Fibroblast of lung (primary cell): ENCODE results near the gene RHOT2. TPM values are rescaled to one million over a fixed set of nuclear protein-coding genes. Genes with fewer than 3 reads are reported as not detected.
A peak's percentile ranks its signal among the peaks of the same experiment; 100 is the strongest.

Experiments used
- DNase-seq, 2 donors: peaks; one replicate each; pipeline versions ENCODE4 v3.0.0 to v3.0.0-alpha.2; 2010; ENCODE audit warnings: low read depth in 2 of 2
- H2AFZ ChIP-seq: 2 replicates; pipeline ENCODE4 v1.5.1; 2012; ENCODE audit warnings: low read length, control low read depth, inconsistent platforms
- H3K27ac ChIP-seq: 2 replicates; pipeline ENCODE4 v1.5.1; 2011; ENCODE audit warnings: low read length, control low read depth; ENCODE audit not compliant: insufficient read depth
- H3K27me3 ChIP-seq: 2 replicates; pipeline ENCODE4 v1.5.1; 2011; ENCODE audit warnings: mild to moderate bottlenecking, low read length; ENCODE audit not compliant: control insufficient read depth, insufficient read depth
- H3K36me3 ChIP-seq: 2 replicates; pipeline ENCODE4 v1.5.1; 2011; ENCODE audit warnings: low read length; ENCODE audit not compliant: control insufficient read depth, insufficient read depth
- H3K4me1 ChIP-seq: 2 replicates; pipeline ENCODE4 v1.5.1; 2011; ENCODE audit warnings: low read length; ENCODE audit not compliant: control insufficient read depth, insufficient read depth; ENCODE audit errors: extremely low read depth
- H3K4me2 ChIP-seq: 2 replicates; pipeline ENCODE4 v1.5.1; 2011; ENCODE audit warnings: low read length, control low read depth; ENCODE audit not compliant: insufficient read depth; ENCODE audit errors: extremely low read depth
- H3K4me3 ChIP-seq, 4 experiments: fragments of 200-600 bp in 1 of 4; sonication (generic) in 1 of 4; replicated peaks in 1 of 4; 2 replicates each; pipeline ENCODE4 v1.5.1; 2011 to 2016; ENCODE audit warnings: low read length in 4 of 4, low read depth in 3 of 4, mild to moderate bottlenecking in 3 of 4, control low read depth in 2 of 4, inconsistent platforms in 1 of 4, mixed read lengths in 1 of 4; ENCODE audit not compliant: insufficient read depth in 1 of 4; ENCODE audit errors: control extremely low read depth in 1 of 4
- H3K79me2 ChIP-seq: 2 replicates; pipeline ENCODE4 v1.5.1; 2012; ENCODE audit warnings: mild to moderate bottlenecking, low read length, inconsistent platforms; ENCODE audit not compliant: control insufficient read depth, insufficient read depth
- H3K9ac ChIP-seq: 2 replicates; pipeline ENCODE4 v1.5.1; 2011; ENCODE audit warnings: mild to moderate bottlenecking, low read length, control low read depth; ENCODE audit not compliant: insufficient read depth
- H3K9me3 ChIP-seq: 2 replicates; pipeline ENCODE4 v1.5.1; 2012; ENCODE audit warnings: low read depth, low read length; ENCODE audit not compliant: control insufficient read depth, insufficient read depth
- H4K20me1 ChIP-seq: 2 replicates; pipeline ENCODE4 v1.5.1; 2011; ENCODE audit warnings: low read length; ENCODE audit not compliant: control insufficient read depth, insufficient read depth; ENCODE audit errors: extremely low read depth
- EZH2 ChIP-seq: IDR thresholded peaks from 2 replicates; pipeline ENCODE4 v1.5.1; 2012; ENCODE audit warnings: low read length, control low read depth, mild to moderate bottlenecking; ENCODE audit errors: missing control alignments
- polyA plus RNA-seq, 2 donors: library from polyadenylated mRNA; depleted of rRNA in 1 of 2; stranded (reverse) in 1 of 2; unstranded in 1 of 2; fragments of >200 nt; gene quantifications; 2 replicates each; pipeline ENCODE4 v1.2.1, GENCODE V29; 2011 to 2012; ENCODE audit warnings: missing spikeins in 1 of 2
- total RNA-seq: library from RNA; depleted of rRNA; stranded (reverse); fragments of >200 nt; gene quantifications from 2 replicates; pipeline ENCODE4 v1.2.1, GENCODE V29; 2014
- TF ChIP-seq, protein P1 (sequence below), 2 donors: IDR thresholded peaks in 1 of 2; conservative IDR thresholded peaks in 1 of 2; 1 replicate in 1 of 2; 2 replicates in 1 of 2; pipeline ENCODE4 v1.5.1; 2011 to 2012; ENCODE audit warnings: low read length in 2 of 2, control low read depth in 1 of 2, inconsistent platforms in 1 of 2, low read depth in 1 of 2, mild to moderate bottlenecking in 1 of 2

RHOT2 gene
- total and polyA plus RNA-seq, 2 donors (not counting 1 experiment from before 2014, with no cell fraction given): 29.6 to 35.4 TPM

DNA sequence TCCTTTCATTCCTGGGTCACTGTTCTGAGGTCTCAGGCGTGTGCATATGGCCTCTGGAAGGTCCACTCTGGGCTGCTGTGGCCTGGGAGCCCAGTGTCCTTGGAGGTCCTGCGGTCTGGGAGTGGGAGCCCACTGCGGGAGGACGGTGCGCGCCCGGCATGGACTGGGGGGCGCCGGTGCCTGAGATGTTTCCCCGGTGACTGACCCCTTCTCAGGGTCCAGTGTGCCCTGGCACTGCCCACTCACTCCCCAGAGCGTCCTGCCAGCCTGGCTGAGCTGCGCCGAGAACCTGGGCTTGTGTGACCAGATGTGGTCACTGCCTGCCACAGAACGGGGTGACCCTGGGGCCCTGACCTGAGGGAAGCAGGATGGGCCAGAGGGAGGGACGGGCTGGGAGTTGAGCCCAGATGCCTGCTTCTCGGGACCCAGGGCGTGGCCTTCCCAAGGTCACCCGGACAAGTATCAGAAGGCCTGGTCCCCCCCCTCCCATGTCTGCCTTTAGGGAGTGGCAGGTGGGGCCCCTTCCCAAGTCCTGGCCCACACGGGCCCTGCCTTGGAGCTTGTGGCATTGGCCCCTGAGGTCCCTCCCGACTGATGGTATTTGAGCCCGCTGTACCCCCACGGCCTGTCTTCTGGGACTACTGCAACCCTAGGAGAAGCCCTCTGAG lies 6.4 kb downstream of the RHOT2 start:
- H2AFZ ChIP-seq: no peak overlapping the region
- no peak overlapping the region for H3K27ac ChIP-seq
- H3K9ac ChIP-seq: no peak overlapping the region
- no peak overlapping the region for H3K4me3 ChIP-seq
- H3K79me2 ChIP-seq: peaks cover 9% of the 10 kb centered on the region
- TF ChIP-seq, protein P1, sequence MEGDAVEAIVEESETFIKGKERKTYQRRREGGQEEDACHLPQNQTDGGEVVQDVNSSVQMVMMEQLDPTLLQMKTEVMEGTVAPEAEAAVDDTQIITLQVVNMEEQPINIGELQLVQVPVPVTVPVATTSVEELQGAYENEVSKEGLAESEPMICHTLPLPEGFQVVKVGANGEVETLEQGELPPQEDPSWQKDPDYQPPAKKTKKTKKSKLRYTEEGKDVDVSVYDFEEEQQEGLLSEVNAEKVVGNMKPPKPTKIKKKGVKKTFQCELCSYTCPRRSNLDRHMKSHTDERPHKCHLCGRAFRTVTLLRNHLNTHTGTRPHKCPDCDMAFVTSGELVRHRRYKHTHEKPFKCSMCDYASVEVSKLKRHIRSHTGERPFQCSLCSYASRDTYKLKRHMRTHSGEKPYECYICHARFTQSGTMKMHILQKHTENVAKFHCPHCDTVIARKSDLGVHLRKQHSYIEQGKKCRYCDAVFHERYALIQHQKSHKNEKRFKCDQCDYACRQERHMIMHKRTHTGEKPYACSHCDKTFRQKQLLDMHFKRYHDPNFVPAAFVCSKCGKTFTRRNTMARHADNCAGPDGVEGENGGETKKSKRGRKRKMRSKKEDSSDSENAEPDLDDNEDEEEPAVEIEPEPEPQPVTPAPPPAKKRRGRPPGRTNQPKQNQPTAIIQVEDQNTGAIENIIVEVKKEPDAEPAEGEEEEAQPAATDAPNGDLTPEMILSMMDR (conservative IDR thresholded peaks at IDR 0.05 in 1 of 2, IDR thresholded peaks at IDR 0.05 in 1 of 2; ENCODE audit: low read depth in 1 of 2, low read length in 2 of 2): no peak
- TF ChIP-seq EZH2: no peak
- no peak for DNase-seq
- H3K4me2 ChIP-seq: no peak overlapping the region
- no peaks in the 10 kb centered on the region for H4K20me1 ChIP-seq
- no peaks in the 10 kb centered on the region for H3K27me3 ChIP-seq
- peaks cover 6% of the 10 kb centered on the region for H3K4me1 ChIP-seq
- peaks cover 35% of the 10 kb centered on the region for H3K36me3 ChIP-seq
- H3K9me3 ChIP-seq: no peaks in the 10 kb centered on the region

DNA sequence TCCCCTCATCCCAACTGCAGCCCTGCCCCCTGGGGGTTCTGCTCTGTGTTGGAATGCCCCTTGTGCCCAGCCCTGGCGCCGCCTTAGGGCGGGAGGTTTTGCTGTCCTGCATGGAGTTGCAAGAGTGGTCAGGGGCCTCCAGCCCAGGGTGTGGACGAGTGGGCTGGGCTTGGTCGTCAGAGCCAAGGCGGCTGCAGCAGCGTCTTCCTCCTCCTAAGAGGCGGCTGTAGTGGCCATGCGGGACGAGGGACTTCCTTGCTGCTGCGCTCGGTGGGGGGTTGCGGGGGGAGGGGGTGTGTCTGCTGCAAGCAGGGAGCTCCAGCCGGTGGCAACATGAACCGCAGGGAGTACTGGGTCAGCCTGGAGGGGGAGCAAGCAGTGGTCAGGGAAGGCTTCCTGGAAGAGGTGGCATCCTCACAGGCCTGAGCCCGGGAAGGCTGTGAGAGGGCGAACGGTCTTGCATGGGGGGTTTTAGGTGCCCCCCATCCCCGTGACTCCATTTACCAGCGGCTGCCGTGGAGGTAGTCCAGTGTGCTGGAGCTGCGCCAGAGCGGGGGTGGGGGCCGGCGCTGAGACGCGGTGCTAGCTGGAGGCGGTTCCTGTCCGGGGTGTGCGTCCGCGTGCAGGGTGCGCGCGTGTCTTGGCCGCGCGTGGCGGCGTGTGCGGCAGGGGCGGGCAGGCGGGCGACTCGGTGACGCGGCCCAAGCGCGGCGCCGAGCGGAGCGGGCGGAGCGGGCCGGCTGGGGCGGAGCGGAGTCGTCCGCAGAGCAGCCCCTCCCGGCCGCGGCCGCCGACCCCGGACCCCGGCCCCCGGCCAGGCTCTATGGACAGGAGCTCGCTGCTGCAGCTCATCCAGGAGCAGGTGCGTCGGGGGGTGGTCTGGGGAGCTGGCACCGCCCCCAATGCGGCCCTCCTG lies 7.3 kb downstream of the RHOT2 start, which contains the start of gene RHBDL1:
RHBDL1 (plus strand) TSS at position 704 of the 916 bp plus-strand sequence; CDS start at position 824, 120 bp downstream.
- DNase-seq: peak; percentile 51 to 52
- Histone ChIP-seq H4K20me1 (no peaks in the 10 kb centered on the region), H3K4me2 (peak within 1 kb of the TSS; percentile 71), H3K27me3 (no peaks in the 10 kb centered on the region), H3K79me2 (peaks cover 2% of the 10 kb centered on the region), H3K9ac (no peak within 1 kb of the TSS), H3K27ac (no peak within 1 kb of the TSS), H3K36me3 (peaks cover 27% of the 10 kb centered on the region), H2AFZ (no peak within 1 kb of the TSS), H3K4me3 (peak within 1 kb of the TSS; percentile 20 to 57 (median 23)), H3K9me3 (no peaks in the 10 kb centered on the region), H3K4me1 (peaks cover 5% of the 10 kb centered on the region)
- no peak for TF ChIP-seq EZH2
- TF ChIP-seq, protein P1 (conservative IDR thresholded peaks at IDR 0.05 in 1 of 2, IDR thresholded peaks at IDR 0.05 in 1 of 2; ENCODE audit: low read depth in 1 of 2, low read length in 2 of 2): no peak

DNA sequence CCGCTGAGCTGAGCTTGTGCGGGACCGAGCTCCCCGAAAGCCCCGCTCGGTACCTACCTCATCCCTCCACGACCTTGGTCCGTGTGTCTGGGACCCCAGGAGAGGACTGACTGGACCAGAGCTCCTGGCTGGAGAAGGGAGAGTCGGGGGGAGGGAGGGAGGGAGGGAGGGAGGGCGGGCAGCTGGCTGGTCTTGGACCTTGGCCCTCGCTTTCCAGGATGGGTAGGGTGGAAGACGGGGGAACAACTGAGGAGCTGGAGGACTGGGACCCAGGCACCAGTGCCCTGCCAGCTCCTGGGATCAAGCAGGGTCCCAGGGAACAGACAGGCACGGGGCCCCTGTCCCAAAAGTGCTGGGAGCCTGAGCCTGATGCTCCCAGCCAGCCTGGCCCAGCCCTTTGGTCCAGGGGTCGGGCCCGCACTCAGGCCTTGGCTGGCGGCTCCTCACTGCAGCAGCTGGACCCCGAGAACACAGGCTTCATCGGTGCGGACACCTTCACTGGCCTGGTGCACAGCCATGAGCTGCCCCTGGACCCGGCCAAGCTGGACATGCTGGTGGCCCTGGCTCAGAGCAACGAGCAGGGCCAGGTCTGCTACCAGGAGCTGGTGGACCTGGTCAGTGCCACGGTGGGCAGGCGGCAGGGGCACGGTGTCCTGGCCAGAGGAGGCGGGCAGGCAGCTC lies 8.1 kb downstream of the RHOT2 start:
- peaks cover 19% of the 10 kb centered on the region for H3K36me3 ChIP-seq
- H3K27me3 ChIP-seq: no peaks in the 10 kb centered on the region
- H3K9ac ChIP-seq: no peak overlapping the region
- no peaks in the 10 kb centered on the region for H4K20me1 ChIP-seq
- no peak for TF ChIP-seq EZH2
- TF ChIP-seq, protein P1 (conservative IDR thresholded peaks at IDR 0.05 in 1 of 2, IDR thresholded peaks at IDR 0.05 in 1 of 2; ENCODE audit: low read depth in 1 of 2, low read length in 2 of 2): no peak
- H3K27ac ChIP-seq: no peak overlapping the region
- no peaks in the 10 kb centered on the region for H3K9me3 ChIP-seq
- H3K4me3 ChIP-seq: peak overlapping the region in 3 of 4 experiments; percentile 15 to 57 (median 25)
- no peak for DNase-seq
- H2AFZ ChIP-seq: no peak overlapping the region
- H3K4me1 ChIP-seq: peaks cover 6% of the 10 kb centered on the region
- H3K79me2 ChIP-seq: peaks cover 4% of the 10 kb centered on the region
- H3K4me2 ChIP-seq: peak overlapping the region; percentile 71
